ENCODE data around the gene QSER1.

QSER1 gene

DNA sequence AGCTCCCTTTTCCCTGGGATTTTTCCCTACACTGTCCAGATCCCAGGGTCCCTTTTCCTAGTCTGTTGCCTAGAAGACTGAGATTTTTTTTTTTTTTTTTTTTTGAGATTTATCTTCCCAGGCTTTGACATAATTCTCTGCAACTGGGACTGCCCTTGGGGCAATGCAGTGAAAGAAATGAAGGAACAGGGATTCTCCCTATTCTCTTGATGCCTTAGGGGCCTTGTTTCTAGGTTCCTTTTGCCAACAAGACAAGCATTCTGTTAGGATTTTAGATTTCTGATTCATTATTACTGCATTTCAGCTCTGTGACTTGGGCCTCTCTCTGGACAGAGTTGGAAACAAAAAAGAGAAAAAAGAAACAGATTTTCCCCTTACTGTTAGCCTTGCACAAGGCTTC, 47.3 kb downstream of the QSER1 start:
- H3K4me3 ChIP-seq (ENCODE audit: control insufficient read depth, low read depth, low read length), result no peak overlapping the region
- no peak for DNase-seq (ENCODE audit: low read depth)
- TF ChIP-seq, protein P1, sequence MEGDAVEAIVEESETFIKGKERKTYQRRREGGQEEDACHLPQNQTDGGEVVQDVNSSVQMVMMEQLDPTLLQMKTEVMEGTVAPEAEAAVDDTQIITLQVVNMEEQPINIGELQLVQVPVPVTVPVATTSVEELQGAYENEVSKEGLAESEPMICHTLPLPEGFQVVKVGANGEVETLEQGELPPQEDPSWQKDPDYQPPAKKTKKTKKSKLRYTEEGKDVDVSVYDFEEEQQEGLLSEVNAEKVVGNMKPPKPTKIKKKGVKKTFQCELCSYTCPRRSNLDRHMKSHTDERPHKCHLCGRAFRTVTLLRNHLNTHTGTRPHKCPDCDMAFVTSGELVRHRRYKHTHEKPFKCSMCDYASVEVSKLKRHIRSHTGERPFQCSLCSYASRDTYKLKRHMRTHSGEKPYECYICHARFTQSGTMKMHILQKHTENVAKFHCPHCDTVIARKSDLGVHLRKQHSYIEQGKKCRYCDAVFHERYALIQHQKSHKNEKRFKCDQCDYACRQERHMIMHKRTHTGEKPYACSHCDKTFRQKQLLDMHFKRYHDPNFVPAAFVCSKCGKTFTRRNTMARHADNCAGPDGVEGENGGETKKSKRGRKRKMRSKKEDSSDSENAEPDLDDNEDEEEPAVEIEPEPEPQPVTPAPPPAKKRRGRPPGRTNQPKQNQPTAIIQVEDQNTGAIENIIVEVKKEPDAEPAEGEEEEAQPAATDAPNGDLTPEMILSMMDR (conservative IDR thresholded peaks at IDR 0.05; ENCODE audit: control insufficient read depth, insufficient read depth, low read depth, low read length), result no peak

GRCh38 chr11:32940865-32941264, 48.3 kb downstream of the QSER1 start:
- DNase-seq (ENCODE audit: low read depth), result no peak
- H3K4me3 ChIP-seq (ENCODE audit: control insufficient read depth, low read depth, low read length), result no peak overlapping the region
- TF ChIP-seq, protein P1 (conservative IDR thresholded peaks at IDR 0.05; ENCODE audit: control insufficient read depth, insufficient read depth, low read depth, low read length), result no peak

GRCh38 chr11:32947978-32948377, 55.4 kb downstream of the QSER1 start:
- peak; percentile 11 for DNase-seq (ENCODE audit: low read depth)
- TF ChIP-seq, protein P1 (conservative IDR thresholded peaks at IDR 0.05; ENCODE audit: control insufficient read depth, insufficient read depth, low read depth, low read length), result no peak
- no peak overlapping the region for H3K4me3 ChIP-seq (ENCODE audit: control insufficient read depth, low read depth, low read length)

DNA sequence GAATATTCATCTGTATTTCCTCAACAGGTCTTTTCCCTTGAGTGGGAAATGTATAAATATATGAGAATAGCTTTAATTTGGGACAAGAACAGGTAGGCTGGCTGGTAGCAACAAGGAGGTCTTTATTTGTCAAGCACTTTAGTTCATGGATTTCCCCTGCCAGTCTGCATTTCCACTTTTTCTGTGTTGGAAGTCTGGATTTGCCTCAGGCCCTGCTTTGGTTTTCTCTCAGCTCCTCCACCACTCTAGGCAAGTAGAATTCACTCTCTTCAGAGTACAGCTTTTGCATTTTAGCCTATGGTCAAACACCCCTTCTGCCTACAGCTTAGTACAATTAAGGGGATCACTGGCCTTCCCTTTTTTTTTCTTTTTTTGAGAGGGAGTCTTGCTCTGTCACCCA, 57.1 kb downstream of the QSER1 start:
- DNase-seq (ENCODE audit: low read depth), result no peak

DNA sequence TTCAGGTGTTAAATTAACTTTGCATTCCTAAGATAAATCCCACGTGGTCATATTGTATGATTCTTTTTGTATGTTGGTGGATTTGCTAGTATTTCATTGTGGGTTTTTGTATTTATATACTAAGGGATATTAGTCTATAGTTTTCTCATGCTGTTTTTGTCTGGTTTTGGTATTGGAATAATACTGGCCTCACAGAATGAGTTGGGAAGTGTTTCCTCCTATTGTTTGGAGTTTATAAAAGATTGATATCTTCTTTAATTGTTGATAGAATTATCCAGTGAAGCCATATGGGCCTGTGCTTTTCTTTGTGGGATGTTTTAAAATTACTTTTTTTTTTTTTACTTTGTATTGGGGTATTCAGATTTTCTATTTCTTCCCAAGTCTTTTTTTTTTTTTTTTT, 59.8 kb downstream of the QSER1 start:
- no peak for DNase-seq (ENCODE audit: low read depth)
- TF ChIP-seq, protein P1 (conservative IDR thresholded peaks at IDR 0.05; ENCODE audit: control insufficient read depth, insufficient read depth, low read depth, low read length), result no peak
- no peak overlapping the region for H3K4me3 ChIP-seq (ENCODE audit: control insufficient read depth, low read depth, low read length)

More for the DNA sequence above, 57.1 kb downstream of the QSER1 start:
- H3K4me3 ChIP-seq (ENCODE audit: control insufficient read depth, low read depth, low read length), result no peak overlapping the region
- TF ChIP-seq, protein P1 (conservative IDR thresholded peaks at IDR 0.05; ENCODE audit: control insufficient read depth, insufficient read depth, low read depth, low read length), result no peak

DNA sequence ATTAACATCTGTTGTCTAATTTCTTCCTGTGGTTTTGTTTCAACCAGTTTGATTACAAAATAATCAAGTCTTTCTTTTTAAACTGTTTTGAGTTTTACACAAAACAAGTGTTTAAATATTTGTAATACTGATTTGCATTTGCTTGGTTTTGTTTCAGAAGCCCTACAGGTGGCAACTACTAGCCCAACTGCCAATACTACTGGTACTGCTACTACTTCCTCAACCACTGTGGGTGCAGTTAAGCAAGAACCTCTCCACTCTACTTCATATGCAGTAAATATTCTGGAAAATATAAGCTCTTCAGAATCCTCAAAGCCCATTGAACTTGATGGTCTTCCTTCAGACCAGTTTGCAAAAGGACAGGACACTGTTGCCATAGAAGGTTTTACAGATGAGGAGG, 61.1 kb downstream of the QSER1 start:
- DNase-seq (ENCODE audit: low read depth), result no peak
- TF ChIP-seq, protein P1 (conservative IDR thresholded peaks at IDR 0.05; ENCODE audit: control insufficient read depth, insufficient read depth, low read depth, low read length), result no peak
- no peak overlapping the region for H3K4me3 ChIP-seq (ENCODE audit: control insufficient read depth, low read depth, low read length)

DNA sequence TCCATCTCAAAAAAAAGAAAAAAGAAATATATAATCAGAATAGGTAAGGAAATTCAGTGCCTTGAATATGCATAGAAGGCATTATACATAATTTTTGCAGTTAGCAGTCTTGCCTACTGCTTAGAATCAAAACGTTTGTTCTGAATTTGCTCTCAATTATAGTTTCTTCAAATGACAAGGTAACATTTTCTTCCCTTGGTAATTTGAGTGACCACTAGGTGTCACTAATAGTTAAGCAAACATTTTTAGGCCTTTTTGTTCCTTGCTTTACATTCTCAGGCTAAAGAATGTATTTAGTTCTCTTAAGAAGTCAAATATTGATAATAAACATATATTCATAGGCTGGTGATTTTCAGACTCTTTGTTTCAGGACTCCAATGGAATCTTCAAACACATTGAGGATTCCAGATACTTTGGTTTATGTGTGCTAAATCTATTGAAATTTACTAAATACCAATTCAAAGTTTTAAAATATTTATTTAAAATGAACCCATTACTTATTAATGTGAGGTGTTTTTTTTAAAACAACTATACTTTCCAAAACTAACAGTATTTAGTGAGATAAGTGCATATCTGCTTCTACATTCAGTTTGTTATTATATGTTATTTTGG, 68.0 kb downstream of the QSER1 start:
- TF ChIP-seq, protein P1 (conservative IDR thresholded peaks at IDR 0.05; ENCODE audit: control insufficient read depth, insufficient read depth, low read depth, low read length), result peak; percentile 65
- DNase-seq (ENCODE audit: low read depth), result peak; percentile 68
- no peak overlapping the region for H3K4me3 ChIP-seq (ENCODE audit: control insufficient read depth, low read depth, low read length)

Measured in fibroblast of mammary gland (primary cell).